A549 treated with ZK216348 at 1 μM for 4 hours (cell line): ENCODE measurements around the gene ZNF69. TPM values are rescaled to one million over a fixed set of nuclear protein-coding genes. Genes with fewer than 3 reads are reported as not detected.

ENCODE experiments used
- total RNA-seq: library from RNA; stranded (reverse); fragments of 200-300 nt; extraction: Qiagen RNA extraction; gene quantifications from 5 replicates; pipeline ENCODE4 v1.2.3, GENCODE V29; 2022; ENCODE audit warnings: low read depth

The ZNF69 gene
- total RNA-seq = not detected in 5 replicates

GRCh38 chr19:11887611-11888531 lies at the start of gene ZNF69:
Gene ZNF69, plus strand, starts transcription at chr19:11887782. Its CDS starts 142 bp downstream, at chr19:11887924.

GRCh38 chr19:11848594-11849469 lies 38.8 kb upstream of the ZNF69 start, which contains the start of gene ZNF439:
Gene ZNF439, plus strand, starts transcription at chr19:11848726. Its CDS starts 142 bp downstream, at chr19:11848868.

GRCh38 chr19:11924886-11925650 lies 37.5 kb downstream of the ZNF69 start, which contains the start of gene ZNF700:
Gene ZNF700, plus strand, starts transcription at chr19:11925107. Its CDS starts 104 bp downstream, at chr19:11925211.

Other genes starting within 250 kb of the ZNF69 start
- 2.1 to 3.4 TPM (median 2.6 TPM) in 5 replicates for gene ZNF823, start 148.8 kb upstream of the ZNF69 start, total RNA-seq
- 0.05 TPM in 1 of 5 replicates, not detected in the others for gene ZNF441, start 120.8 kb upstream of the ZNF69 start, total RNA-seq
- gene ZNF491, start 89.3 kb upstream of the ZNF69 start, total RNA-seq = not detected in 5 replicates
- 0.06 to 0.13 TPM in 2 of 5 replicates, not detected in the others for gene ZNF440, start 73.5 kb upstream of the ZNF69 start, total RNA-seq
- gene ZNF439, start 39.1 kb upstream of the ZNF69 start, total RNA-seq = not detected in 5 replicates
- 0.19 to 0.35 TPM (median 0.30 TPM) in 5 replicates for gene ZNF700, start 37.3 kb downstream of the ZNF69 start, total RNA-seq
- not detected in 5 replicates for gene ZNF763, start 77.3 kb downstream of the ZNF69 start, total RNA-seq
- not detected in 5 replicates for gene ZNF433, start 147.9 kb downstream of the ZNF69 start, total RNA-seq
- gene ZNF878, start 165.2 kb downstream of the ZNF69 start, total RNA-seq = not detected in 5 replicates
- gene ZNF844, start 176.9 kb downstream of the ZNF69 start, total RNA-seq = not detected in 5 replicates